K562 (cell line): ENCODE results near the gene DND1. TPM values are rescaled to one million over a fixed set of nuclear protein-coding genes. Genes with fewer than 3 reads are reported as not detected.

Source experiments
- BCL6 ChIP-seq: fragments of 250-450 bp; sonication (Bioruptor Pico); IDR thresholded peaks from 2 replicates; pipeline ENCODE4 v1.4.0; 2020
- CBX3 ChIP-seq, 2 experiments: IDR thresholded peaks; 1 replicate in 1 of 2; 2 replicates in 1 of 2; pipeline ENCODE4 v1.6.1; 2012; ENCODE audit warnings: inconsistent platforms in 2 of 2, low read length in 2 of 2, borderline replicate concordance in 1 of 2, control low read depth in 1 of 2
- FUS ChIP-seq: fragments of 200-400 bp; formaldehyde crosslinking; optimal IDR thresholded peaks from 2 replicates; pipeline ENCODE3; 2017; ENCODE audit warnings: low read depth, low read length
- JUND ChIP-seq, 2 experiments: IDR thresholded peaks; 2 replicates in 1 of 2; 3 replicates in 1 of 2; pipeline ENCODE4 v1.6.1; 2011; ENCODE audit warnings: borderline replicate concordance in 2 of 2, low read depth in 2 of 2, low read length in 2 of 2, improper control_type of control experiment in 1 of 2, missing biosample characterization in 1 of 2, missing genetic modification characterization in 1 of 2, missing genetic modification reagents in 1 of 2
- POLR2AphosphoS5 ChIP-seq: IDR thresholded peaks from 2 replicates; pipeline ENCODE4 v1.6.1; 2011; ENCODE audit warnings: mild to moderate bottlenecking, low read depth, low read length, moderate library complexity; ENCODE audit not compliant: control insufficient read depth, insufficient read depth
- STAG1 ChIP-seq: sonication (generic); formaldehyde crosslinking; IDR thresholded peaks from 2 replicates; pipeline ENCODE4 v1.5.0; 2020; ENCODE audit warnings: missing genetic modification reagents, borderline replicate concordance
- ZNF124 ChIP-seq: sonication (generic); formaldehyde crosslinking; IDR thresholded peaks from 2 replicates; pipeline ENCODE4 v1.8.1; 2022; ENCODE audit warnings: missing genetic modification reagents
- polyA plus RNA-seq, 8 experiments: library from polyadenylated mRNA; depleted of rRNA in 4 of 8; stranded (reverse) in 5 of 8; unstranded in 3 of 8; fragments of >200 nt; fragmentation: Nextera tagmentation in 2 of 8; fragmentation: Illumina TruSeq in 1 of 8; extraction: Ambion mirVana in 2 of 8; extraction: Trizol in 1 of 8; gene quantifications; 2 replicates each; pipeline versions ENCODE4 v1.2.1 to v1.2.3, GENCODE V29; 2011 to 2014; ENCODE audit warnings: inconsistent platforms in 1 of 8, missing spikeins in 1 of 8
- total RNA-seq, 7 experiments: library from RNA; depleted of rRNA in 6 of 7; stranded (reverse); fragments of >200 nt in 6 of 7; fragmentation: Illumina TruSeq in 2 of 7; extraction: Trizol in 2 of 7; gene quantifications; 2 replicates each; pipeline versions ENCODE4 v1.2.1 to v1.2.3, GENCODE V29; 2011 to 2021; ENCODE audit warnings: low replicate concordance in 1 of 7
- TF ChIP-seq, protein P1 (sequence below), 2 experiments: fragments of 450-650 bp in 1 of 2; sonication (generic) in 1 of 2; formaldehyde crosslinking in 1 of 2; IDR thresholded peaks; 2 replicates each; pipeline versions ENCODE4 v1.7.1 to v1.9.0; 2016 to 2022; ENCODE audit warnings: inconsistent platforms in 1 of 2, mild to moderate bottlenecking in 1 of 2, missing genetic modification reagents in 1 of 2
- TF ChIP-seq, protein P2 (sequence below): fragments of 250-450 bp; sonication (Bioruptor Pico); IDR thresholded peaks from 2 replicates; pipeline ENCODE4 v1.4.0; 2020

Gene DND1
- total and polyA plus RNA-seq, 9 of the 15 experiments (the other 6 are each of a cell fraction or from before 2014, with no cell fraction given): 0.37 to 2.0 (median 0.90) TPM; not detected in 3

DNA sequence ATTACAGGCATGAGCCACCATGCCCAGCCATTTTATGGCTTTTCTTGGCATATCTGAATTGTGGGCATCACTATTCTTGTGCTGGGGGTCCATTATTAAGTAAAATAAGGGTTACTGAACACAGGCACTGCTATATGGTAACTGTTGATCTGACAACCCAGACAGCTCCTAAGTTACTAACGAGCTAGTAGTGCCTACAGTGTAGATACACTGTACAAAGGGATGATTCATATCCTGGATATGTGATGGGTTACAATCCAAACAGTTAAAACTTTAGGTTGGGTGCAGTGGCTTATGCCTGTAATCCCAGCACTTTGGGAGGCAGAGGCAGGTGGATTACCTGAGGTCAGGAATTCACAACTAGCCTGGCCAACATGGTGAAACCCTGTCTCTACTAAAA, 44.7 kb downstream of the DND1 start (continued):
- TF ChIP-seq, protein P1, sequence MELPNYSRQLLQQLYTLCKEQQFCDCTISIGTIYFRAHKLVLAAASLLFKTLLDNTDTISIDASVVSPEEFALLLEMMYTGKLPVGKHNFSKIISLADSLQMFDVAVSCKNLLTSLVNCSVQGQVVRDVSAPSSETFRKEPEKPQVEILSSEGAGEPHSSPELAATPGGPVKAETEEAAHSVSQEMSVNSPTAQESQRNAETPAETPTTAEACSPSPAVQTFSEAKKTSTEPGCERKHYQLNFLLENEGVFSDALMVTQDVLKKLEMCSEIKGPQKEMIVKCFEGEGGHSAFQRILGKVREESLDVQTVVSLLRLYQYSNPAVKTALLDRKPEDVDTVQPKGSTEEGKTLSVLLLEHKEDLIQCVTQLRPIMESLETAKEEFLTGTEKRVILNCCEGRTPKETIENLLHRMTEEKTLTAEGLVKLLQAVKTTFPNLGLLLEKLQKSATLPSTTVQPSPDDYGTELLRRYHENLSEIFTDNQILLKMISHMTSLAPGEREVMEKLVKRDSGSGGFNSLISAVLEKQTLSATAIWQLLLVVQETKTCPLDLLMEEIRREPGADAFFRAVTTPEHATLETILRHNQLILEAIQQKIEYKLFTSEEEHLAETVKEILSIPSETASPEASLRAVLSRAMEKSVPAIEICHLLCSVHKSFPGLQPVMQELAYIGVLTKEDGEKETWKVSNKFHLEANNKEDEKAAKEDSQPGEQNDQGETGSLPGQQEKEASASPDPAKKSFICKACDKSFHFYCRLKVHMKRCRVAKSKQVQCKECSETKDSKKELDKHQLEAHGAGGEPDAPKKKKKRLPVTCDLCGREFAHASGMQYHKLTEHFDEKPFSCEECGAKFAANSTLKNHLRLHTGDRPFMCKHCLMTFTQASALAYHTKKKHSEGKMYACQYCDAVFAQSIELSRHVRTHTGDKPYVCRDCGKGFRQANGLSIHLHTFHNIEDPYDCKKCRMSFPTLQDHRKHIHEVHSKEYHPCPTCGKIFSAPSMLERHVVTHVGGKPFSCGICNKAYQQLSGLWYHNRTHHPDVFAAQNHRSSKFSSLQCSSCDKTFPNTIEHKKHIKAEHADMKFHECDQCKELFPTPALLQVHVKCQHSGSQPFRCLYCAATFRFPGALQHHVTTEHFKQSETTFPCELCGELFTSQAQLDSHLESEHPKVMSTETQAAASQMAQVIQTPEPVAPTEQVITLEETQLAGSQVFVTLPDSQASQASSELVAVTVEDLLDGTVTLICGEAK (IDR thresholded peaks at IDR 0.05): no peak
- TF ChIP-seq, protein P1 (CRISPR knock-in tag; IDR thresholded peaks at IDR 0.05): no peak
- no peak for TF ChIP-seq STAG1
- TF ChIP-seq FUS: no peak
- TF ChIP-seq, protein P2, sequence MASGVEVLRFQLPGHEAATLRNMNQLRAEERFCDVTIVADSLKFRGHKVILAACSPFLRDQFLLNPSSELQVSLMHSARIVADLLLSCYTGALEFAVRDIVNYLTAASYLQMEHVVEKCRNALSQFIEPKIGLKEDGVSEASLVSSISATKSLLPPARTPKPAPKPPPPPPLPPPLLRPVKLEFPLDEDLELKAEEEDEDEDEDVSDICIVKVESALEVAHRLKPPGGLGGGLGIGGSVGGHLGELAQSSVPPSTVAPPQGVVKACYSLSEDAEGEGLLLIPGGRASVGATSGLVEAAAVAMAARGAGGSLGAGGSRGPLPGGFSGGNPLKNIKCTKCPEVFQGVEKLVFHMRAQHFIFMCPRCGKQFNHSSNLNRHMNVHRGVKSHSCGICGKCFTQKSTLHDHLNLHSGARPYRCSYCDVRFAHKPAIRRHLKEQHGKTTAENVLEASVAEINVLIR: no peak
- no peak for TF ChIP-seq ZNF124 (CRISPR knock-in tag)
- TF ChIP-seq BCL6 (CRISPR knock-in tag): no peak
- no peak for TF ChIP-seq CBX3 (IDR thresholded peaks at IDR 0.05; ENCODE audit: borderline replicate concordance in 1 of 2, low read length in 2 of 2)
- TF ChIP-seq POLR2AphosphoS5: no peak
- TF ChIP-seq JUND (IDR thresholded peaks at IDR 0.05; ENCODE audit: borderline replicate concordance, low read depth, low read length): no peak
- no peak for TF ChIP-seq JUND (tag; IDR thresholded peaks at IDR 0.05; ENCODE audit: borderline replicate concordance, low read depth, low read length)
